ENCODE results near the gene TTBK1.

Gene TTBK1

GRCh38 chr6:43242908-43243663, at the start of gene TTBK1:
Gene TTBK1, plus strand, starts transcription at chr6:43243481. Its CDS starts 3,180 bp downstream, at chr6:43246661.
- DNase-seq = no peak

- no peak for DNase-seq
Observed at GRCh38 chr6:43193929-43194328, 49.4 kb upstream of the TTBK1 start.

GRCh38 chr6:43196337-43196736, 46.9 kb upstream of the TTBK1 start:
- DNase-seq = no peak

DNA sequence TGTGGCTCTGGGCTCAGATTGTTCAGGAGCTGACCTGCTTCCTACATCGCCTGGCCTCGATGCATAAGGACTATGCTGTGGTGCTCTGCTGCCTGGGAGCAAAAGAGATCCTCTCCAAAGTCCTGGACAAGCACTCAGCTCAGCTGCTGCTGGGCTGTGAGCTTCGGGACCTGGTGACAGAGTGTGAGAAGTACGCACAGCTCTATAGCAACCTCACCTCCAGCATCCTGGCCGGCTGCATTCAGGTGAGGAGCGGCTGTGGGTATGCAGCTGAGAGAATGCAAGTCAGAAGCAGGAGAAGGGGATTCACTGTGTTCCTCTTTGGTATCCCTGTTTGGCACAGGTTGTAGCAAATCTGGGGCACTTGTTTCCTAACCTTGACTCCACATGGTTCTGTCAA, 43.4 kb upstream of the TTBK1 start:
- no peak for DNase-seq

DNA sequence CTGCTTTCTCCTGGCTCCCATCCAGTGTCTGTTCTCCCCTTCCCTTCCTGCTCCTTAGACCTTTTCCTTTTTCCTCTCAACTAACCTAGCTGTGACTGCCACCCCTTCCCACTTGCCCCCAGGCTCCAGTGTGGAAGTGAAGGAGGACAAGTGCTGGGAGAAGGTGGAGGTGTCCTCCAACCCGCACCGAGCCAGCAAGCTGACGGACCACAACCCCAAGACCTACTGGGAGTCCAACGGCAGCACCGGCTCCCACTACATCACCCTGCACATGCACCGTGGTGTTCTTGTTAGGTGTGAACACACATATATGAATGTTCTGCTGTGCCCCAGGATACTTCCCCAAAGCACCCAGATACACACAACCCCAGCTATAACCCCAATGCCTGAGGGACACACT, 42.7 kb upstream of the TTBK1 start:
- DNase-seq = no peak

DNA sequence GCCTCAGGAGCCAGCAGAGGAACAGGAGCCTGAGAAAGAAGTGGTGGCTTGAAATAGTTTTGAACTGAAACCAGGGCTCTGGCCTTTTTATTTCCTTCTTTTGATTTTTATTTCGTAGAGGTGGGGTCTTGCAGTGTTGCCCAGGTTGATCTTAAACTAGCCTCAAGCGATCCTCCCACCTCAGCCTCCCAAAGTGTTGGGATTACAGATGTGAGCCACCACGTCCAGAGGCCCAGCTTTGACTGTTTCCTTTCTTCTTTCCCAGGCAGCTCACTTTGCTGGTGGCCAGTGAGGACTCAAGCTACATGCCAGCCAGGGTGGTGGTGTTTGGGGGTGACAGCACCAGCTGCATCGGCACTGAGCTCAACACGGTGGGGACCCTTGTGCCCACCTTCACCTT, 40.8 kb upstream of the TTBK1 start:
- no peak for DNase-seq

DNA sequence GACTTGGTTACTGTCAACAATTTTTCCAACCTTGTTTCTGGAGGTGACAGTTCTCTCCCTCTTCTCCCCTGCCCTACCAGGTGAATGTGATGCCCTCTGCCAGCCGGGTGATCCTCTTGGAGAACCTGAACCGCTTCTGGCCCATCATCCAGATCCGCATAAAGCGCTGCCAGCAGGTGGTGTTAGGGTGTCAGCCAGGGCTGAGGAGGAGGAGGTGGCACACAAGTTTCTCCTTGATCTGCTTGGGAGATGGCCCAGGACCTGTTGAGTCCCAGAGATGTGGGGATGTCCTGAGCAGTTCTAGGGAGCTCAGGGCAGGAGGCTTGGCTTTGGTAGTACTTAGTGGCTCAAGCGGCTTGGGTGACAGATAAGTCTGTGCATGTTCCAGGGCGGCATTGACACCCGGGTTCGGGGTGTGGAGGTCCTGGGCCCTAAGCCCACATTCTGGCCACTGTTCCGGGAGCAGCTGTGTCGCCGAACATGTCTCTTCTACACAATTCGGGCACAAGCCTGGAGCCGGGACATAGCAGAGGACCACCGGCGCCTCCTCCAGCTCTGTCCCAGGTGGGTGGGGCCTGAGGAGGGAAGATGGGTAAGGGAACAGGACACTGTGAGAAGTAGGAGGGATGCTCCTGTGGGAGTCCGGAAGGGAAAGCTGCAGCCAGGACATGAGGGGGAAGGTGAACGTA, 40.1 kb upstream of the TTBK1 start:
- no peak for DNase-seq

GRCh38 chr6:43203718-43204095, 39.6 kb upstream of the TTBK1 start:
- DNase-seq = no peak

DNA sequence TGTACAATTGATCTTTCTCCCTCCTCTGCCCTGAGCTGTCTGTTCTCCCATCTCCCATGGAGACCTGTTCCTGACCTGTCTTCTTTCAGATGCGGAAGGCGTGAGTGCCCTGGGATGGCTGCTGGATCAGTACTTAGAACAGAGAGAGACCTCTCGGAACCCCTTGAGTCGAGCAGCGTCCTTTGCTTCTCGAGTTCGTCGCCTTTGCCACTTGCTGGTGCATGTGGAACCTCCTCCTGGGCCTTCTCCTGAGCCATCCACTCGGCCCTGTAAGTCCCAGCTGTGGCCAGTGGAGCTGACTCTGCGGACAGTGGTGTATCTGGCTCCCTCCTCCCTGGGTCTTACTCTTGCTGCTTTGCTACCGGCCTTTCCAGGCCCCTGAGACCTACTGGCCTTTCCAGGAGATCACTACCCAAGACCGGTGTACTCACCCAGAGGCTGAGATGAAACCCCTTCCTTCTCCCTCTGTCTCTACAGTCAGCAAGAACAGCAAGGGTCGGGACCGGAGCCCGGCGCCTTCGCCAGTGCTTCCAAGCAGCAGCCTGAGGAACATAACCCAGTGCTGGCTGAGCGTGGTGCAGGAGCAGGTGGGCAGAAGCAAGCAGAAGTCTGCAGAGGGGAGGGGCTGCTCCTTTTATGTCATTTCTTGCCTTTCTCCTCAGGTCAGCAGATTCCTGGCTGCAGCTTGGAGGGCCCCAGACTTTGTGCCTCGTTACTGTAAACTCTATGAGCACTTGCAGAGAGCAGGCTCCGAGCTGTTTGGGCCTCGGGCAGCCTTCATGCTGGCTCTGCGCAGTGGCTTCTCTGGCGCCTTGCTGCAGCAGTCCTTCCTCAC, 38.8 kb upstream of the TTBK1 start:
- DNase-seq = no peak

DNA sequence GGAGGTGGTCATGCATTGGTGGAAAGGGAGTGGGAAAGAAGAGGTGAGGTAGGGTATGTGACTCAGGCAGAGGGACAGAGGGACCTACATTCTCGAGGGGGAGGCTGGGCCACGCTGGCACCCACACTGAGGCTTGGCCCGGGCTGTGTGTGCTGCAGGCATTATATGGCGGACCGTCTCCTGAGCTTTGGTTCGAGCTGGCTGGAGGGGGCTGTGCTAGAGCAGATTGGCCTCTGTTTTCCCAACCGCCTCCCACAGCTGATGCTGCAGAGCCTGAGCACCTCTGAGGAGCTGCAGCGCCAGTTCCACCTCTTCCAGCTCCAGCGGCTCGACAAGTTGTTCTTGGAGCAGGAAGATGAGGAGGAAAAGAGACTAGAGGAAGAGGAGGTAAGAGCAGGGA, 37.4 kb upstream of the TTBK1 start:
- no peak for DNase-seq

DNA sequence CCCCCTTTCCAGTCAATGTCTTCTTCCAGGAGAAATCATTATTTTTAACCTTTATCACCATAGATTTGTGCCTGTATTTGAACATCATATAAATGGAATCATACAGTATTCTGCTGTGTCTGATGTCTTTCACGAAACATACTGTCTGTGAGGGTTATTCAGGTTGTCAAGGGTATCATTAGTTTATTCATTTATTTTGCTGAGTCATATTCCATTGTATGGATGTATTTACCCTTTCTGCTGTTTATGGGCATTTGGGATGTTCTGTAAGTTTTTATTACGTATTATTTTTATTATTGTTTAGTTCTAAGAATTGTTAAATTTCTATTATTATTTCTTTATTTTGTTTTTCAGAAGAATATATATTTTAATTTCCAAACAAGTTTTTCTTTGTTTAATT, 36.0 kb upstream of the TTBK1 start:
- no peak for DNase-seq

DNA sequence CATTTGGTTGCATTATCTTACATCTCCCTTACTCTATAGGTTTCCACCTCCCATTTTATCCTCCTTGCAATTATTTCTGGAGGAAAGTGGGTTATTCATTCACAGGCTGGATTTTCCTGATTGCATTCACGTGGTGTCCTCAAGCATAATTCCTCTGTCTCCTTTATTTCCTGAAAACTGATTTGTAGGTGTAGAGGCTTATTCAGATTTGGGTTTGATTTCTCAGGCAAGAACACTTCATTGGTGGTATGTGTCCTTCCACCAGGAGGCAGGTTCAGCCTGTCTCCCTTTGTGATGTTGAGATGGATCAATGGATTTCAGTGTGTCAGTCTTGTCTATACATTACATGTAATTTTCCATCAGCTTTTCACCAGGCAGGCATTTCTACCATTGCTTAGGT, 31.3 kb upstream of the TTBK1 start:
- no peak for DNase-seq

- DNase-seq = no peak
Observed at GRCh38 chr6:43213431-43213830, 29.9 kb upstream of the TTBK1 start.

DNA sequence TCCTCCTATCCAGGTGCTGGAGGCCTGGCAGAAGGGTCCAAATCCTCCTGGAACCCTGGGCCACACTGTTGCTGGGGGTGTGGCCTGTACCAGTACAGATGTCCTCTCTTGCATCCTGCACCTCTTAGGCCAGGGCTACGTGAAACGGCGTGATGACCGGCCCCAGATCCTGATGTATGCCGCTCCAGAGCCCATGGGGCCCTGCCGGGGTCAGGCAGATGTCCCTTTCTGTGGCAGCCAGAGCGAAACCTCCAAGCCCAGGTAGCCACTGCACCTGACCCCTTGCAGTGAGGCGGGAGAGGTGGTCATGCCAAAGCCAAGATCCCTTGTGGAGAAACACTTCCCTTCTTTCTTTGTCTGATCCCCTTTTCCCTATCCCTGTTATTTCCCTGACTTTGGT, 28.2 kb upstream of the TTBK1 start:
- no peak for DNase-seq

DNA sequence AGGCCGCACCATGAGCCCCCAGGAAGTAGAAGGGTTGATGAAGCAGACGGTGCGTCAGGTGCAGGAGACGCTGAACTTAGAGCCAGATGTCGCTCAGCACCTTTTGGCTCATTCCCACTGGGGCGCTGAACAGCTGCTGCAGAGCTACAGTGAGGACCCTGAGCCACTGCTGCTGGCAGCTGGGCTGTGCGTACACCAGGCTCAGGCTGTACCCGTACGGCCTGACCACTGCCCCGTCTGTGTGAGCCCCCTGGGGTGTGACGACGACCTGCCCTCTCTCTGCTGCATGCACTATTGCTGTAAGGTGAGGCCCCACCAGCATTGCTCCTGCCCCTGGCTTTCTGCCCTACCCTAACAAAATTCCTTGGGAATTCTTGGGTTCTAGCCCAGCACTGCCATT, 27.1 kb upstream of the TTBK1 start:
- DNase-seq = no peak

DNA sequence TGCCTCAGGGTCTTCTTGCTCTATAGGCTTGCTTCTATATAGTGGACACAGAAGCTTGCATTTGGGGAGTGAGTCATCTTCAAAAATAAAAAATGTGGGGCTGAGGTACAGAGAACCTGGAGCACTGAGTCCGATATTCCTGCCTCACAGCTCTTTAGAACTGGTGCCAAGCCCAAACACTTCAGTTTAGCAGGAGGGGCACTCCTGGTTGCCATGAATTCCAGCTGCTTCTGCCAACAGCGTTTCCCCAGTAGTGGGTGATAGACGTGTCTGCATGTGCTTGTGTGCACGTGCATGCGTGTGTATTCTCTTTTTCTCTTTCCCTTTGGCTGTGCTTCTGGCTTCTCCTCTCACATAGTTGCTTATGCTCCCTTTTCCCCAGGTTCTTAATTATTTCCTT, 25.9 kb upstream of the TTBK1 start:
- no peak for DNase-seq

GRCh38 chr6:43219119-43219518, 24.2 kb upstream of the TTBK1 start:
- no peak for DNase-seq

DNA sequence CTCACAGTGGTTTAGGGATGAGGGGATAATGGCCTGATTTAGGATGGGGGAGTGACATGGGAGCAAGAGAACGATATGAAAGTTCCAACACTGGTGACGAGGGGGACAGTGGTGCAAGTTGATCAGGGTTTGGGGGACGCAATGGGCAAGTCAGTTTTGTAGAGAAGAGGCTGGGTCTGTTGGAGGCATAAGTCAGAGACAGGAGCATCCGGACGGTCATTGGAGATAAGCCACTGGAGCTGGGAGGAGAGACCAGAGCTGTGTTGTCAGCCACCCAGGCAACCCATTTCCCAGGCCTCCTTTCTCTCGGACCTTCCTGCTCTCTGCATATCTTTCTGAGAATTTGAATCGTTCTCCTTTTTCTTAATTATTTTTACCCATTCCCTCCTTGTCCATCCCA, 23.5 kb upstream of the TTBK1 start:
- DNase-seq = no peak

DNA sequence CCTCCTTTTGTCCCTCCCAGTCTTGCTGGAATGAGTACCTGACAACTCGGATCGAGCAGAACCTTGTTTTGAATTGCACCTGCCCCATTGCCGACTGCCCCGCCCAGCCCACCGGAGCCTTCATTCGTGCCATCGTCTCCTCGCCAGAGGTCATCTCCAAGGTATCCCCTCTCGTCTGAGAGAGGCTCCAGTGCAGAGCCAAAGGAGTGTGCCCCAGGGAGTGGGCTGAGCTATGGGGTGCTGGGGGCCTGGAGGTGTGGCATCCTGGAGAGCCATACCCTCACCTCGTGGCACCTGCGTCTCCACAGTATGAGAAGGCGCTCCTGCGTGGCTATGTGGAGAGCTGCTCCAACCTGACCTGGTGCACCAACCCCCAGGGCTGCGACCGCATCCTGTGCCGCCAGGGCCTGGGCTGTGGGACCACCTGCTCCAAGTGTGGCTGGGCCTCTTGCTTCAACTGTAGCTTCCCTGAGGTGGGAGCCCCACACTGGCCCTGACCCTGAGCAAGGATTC, 22.8 kb upstream of the TTBK1 start:
- DNase-seq = no peak

DNA sequence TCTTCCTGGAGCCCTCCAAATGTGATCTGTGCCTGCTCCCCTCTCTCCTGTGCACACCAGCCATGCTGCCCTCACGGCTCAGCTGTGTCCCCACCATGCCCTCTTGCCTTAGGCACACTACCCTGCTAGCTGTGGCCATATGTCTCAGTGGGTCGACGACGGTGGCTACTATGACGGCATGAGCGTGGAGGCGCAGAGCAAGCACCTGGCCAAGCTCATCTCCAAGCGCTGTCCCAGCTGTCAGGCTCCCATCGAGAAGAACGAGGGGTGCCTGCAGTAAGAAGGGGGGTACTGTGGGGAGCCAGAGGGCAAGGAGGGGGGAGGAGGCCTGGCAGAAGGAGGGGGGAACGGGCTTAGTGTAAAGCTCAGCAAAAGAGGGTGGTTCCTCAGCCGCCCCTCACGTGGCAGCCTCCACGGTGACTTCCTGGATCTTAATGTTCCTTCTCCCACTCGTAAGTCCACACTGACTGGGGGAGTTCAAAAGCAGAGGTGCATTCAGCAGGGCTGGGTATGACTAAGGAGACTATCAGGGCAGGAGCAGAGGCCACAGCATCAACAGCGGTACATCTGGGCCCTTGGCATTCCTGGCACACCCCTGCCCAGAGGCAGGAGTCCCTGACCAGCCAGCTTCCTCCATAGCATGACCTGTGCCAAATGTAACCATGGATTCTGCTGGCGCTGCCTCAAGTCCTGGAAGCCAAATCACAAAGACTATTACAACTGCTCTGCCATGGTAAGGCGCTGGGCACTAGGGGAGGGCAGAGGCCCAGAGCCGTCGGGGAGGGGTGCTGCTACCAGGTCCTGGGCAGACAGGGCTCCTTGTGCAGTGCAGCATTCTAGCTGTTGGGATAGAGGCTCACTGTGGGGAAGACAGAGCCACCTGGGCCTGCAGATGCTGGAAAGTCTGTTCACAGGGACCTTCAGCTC, 22.0 kb upstream of the TTBK1 start:
- DNase-seq = no peak

- no peak for DNase-seq
Observed at GRCh38 chr6:43222418-43223059, 20.7 kb upstream of the TTBK1 start.

GRCh38 chr6:43223175-43223574, 20.1 kb upstream of the TTBK1 start:
- DNase-seq = no peak
